Measurements from ENCODE around the gene EIF5A.

The EIF5A gene

GRCh38 chr17:7282752-7283321 is 24.6 kb upstream of the EIF5A start:
- DNase-seq: no peak

- no peak for DNase-seq
These were observed 23.8 kb upstream of the EIF5A start for GRCh38 chr17:7283471-7284216.

GRCh38 chr17:7284911-7285310 is 22.5 kb upstream of the EIF5A start:
- DNase-seq: no peak

- no peak for DNase-seq
These were observed 21.7 kb upstream of the EIF5A start for GRCh38 chr17:7285679-7286078.

GRCh38 chr17:7289256-7290032 is 18.0 kb upstream of the EIF5A start:
- DNase-seq: no peak

- no peak for DNase-seq
These were observed 17.3 kb upstream of the EIF5A start for GRCh38 chr17:7290166-7290565.

- DNase-seq: no peak
These were observed 16.7 kb upstream of the EIF5A start for GRCh38 chr17:7290685-7291084.

- no peak for DNase-seq
These were observed 15.2 kb upstream of the EIF5A start for GRCh38 chr17:7292194-7292593.

GRCh38 chr17:7292729-7293128 is 14.7 kb upstream of the EIF5A start:
- peak; percentile 35 for DNase-seq

- peak; percentile 32 for DNase-seq
These were observed 14.3 kb upstream of the EIF5A start for GRCh38 chr17:7293159-7293558.

- DNase-seq: peak; percentile 39
These were observed 13.4 kb upstream of the EIF5A start for GRCh38 chr17:7293816-7294613.

GRCh38 chr17:7294614-7295153 is 12.7 kb upstream of the EIF5A start, which contains the start of gene YBX2:
Gene YBX2, minus strand, starts transcription at chr17:7294639. Its CDS starts 139 bp downstream, at chr17:7294500.
- DNase-seq: peak; percentile 66

- peak; percentile 23 for DNase-seq
These were observed 11.9 kb upstream of the EIF5A start for GRCh38 chr17:7295230-7296180.

GRCh38 chr17:7296189-7296861 is 11.1 kb upstream of the EIF5A start:
- peak; percentile 86 for DNase-seq

- no peak for DNase-seq
These were observed 3.2 kb upstream of the EIF5A start for GRCh38 chr17:7304179-7304578.

GRCh38 chr17:7307686-7308624 is 527 bp downstream of the EIF5A start:
- peak; percentile 56 for DNase-seq

- peak; percentile 23 for DNase-seq
These were observed 1.4 kb downstream of the EIF5A start for GRCh38 chr17:7308625-7309433.

- DNase-seq: no peak
These were observed 2.2 kb downstream of the EIF5A start for GRCh38 chr17:7309628-7310027.

Measured in right kidney (tissue), 1 donor.